ENCODE results near the gene RAVER1. TPM values are rescaled to one million over a fixed set of nuclear protein-coding genes. Genes with fewer than 3 reads are reported as not detected.

RAVER1 gene
- total and polyA plus RNA-seq, 9 of the 15 experiments (the other 6 are each of a cell fraction or from before 2014, with no cell fraction given): 0.06 to 113 (median 7.0) TPM

DNA sequence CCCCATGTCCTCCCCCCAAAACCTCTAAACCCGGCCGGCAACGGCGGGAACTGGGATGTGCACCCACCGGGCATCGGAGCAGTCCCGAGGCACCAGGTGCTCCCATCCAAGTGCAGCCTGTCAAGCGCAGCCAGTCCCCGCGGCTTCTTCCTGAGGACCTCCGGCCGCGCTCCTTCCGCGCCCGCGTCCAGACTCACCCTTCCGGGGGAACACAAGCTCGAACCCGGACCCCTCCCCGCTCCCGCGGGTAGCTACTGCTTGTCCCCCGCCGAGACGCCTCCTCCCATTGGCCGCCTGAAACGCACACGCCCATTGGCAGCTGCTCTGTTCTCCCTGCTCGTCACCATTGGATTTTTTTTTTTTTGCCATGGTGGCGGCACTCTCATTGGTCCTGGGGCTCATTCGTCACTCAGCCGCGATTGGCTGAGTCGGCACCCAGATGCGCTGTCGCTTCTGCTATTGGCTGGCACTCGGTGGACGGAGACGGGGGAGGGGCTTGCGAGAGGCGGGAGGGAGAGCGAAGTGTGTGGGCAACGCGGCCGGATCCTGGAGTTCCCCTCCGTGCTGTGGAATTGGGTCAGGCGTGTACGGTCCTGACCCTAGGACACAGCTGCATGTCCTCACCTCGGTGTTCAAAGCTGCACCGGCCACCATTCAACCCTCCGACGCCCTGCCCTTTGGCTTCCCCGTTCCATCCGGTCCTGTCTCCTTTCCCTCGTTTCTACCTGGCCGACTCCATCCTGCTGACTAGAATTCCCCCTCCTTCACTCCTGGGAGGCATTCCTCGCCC is 47.2 kb upstream of the RAVER1 start, which contains the start of gene TYK2 (continued):
- TF ChIP-seq, protein P1, sequence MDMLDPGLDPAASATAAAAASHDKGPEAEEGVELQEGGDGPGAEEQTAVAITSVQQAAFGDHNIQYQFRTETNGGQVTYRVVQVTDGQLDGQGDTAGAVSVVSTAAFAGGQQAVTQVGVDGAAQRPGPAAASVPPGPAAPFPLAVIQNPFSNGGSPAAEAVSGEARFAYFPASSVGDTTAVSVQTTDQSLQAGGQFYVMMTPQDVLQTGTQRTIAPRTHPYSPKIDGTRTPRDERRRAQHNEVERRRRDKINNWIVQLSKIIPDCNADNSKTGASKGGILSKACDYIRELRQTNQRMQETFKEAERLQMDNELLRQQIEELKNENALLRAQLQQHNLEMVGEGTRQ (CRISPR knock-in tag; IDR thresholded peaks at IDR 0.05): no peak
- TF ChIP-seq TEAD1 (CRISPR knock-in tag; IDR thresholded peaks at IDR 0.05) (peak in 1 of 2 experiments; percentile 71; a peak in 2 of 4 replicates), STAT5B (CRISPR knock-in tag; IDR thresholded peaks at IDR 0.05) (no peak), FOXJ2 (tag; IDR thresholded peaks at IDR 0.05) (peak; percentile 47; the same call in 1 of the 2 replicates), RCOR1 (IDR thresholded peaks at IDR 0.05; ENCODE audit: borderline replicate concordance in 1 of 2, low read depth in 2 of 2, low read length in 2 of 2) (no peak), CBFA2T2 (conservative IDR thresholded peaks at IDR 0.05) (no peak), STAT5A (IDR thresholded peaks at IDR 0.05; ENCODE audit: borderline replicate concordance, low read length) (no peak), L3MBTL2 (IDR thresholded peaks at IDR 0.05) (peak; percentile 91), ARHGAP35 (IDR thresholded peaks at IDR 0.05; ENCODE audit: partially characterized antibody) (no peak), ZNF586 (CRISPR knock-in tag; conservative IDR thresholded peaks at IDR 0.05) (no peak), ZKSCAN3 (CRISPR knock-in tag; IDR thresholded peaks at IDR 0.05) (no peak), PRPF4 (IDR thresholded peaks at IDR 0.05; ENCODE audit: insufficient read depth, low read depth, low read length, poor library complexity, severe bottlenecking) (no peak), CEBPG (CRISPR knock-in tag; IDR thresholded peaks at IDR 0.05) (no peak), CEBPG (tag; conservative IDR thresholded peaks at IDR 0.05 in 1 of 2, IDR thresholded peaks at IDR 0.05 in 1 of 2) (no peak), YBX1 (IDR thresholded peaks at IDR 0.05) (no peak), KLF1 (tag; IDR thresholded peaks at IDR 0.05) (no peak), BRD4 (IDR thresholded peaks at IDR 0.05) (no peak), HDAC2 (IDR thresholded peaks at IDR 0.05) (peak; percentile 41), ZZZ3 (IDR thresholded peaks at IDR 0.05) (peak; percentile 12; the same call in 1 of the 2 replicates), DIDO1 (tag; IDR thresholded peaks at IDR 0.05; ENCODE audit: low read depth) (no peak), SIN3B (IDR thresholded peaks at IDR 0.05; ENCODE audit: low read depth) (peak; percentile 83; the same call in 1 of the 2 replicates), PHB (CRISPR knock-in tag; IDR thresholded peaks at IDR 0.05) (0 out of 2 replicates have a peak, but pooled peaks have one; percentile 12), NCOA6 (IDR thresholded peaks at IDR 0.05) (no peak), EP400 (IDR thresholded peaks at IDR 0.05) (peak; percentile 89), ZNF41 (CRISPR knock-in tag; conservative IDR thresholded peaks at IDR 0.05) (no peak), HDAC3 (IDR thresholded peaks at IDR 0.05; ENCODE audit: borderline replicate concordance, partially characterized antibody) (no peak), RBM34 (IDR thresholded peaks at IDR 0.05; ENCODE audit: borderline replicate concordance, insufficient read depth, low read length) (no peak), ZNF124 (CRISPR knock-in tag; IDR thresholded peaks at IDR 0.05) (no peak), POLR2B (IDR thresholded peaks at IDR 0.05; ENCODE audit: low read depth, partially characterized antibody) (peak; percentile 86)
- TF ChIP-seq, protein P2, sequence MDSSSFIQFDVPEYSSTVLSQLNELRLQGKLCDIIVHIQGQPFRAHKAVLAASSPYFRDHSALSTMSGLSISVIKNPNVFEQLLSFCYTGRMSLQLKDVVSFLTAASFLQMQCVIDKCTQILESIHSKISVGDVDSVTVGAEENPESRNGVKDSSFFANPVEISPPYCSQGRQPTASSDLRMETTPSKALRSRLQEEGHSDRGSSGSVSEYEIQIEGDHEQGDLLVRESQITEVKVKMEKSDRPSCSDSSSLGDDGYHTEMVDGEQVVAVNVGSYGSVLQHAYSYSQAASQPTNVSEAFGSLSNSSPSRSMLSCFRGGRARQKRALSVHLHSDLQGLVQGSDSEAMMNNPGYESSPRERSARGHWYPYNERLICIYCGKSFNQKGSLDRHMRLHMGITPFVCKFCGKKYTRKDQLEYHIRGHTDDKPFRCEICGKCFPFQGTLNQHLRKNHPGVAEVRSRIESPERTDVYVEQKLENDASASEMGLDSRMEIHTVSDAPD (CRISPR knock-in tag; IDR thresholded peaks at IDR 0.05): no peak

Data from K562 (cell line).